HL-60 (cell line): Measurements from ENCODE around the gene ESR2.

Source experiments
- DNase-seq, 2 experiments: peaks; one replicate each; pipeline ENCODE4 v3.0.0-alpha.2; 2010 to 2020; ENCODE audit warnings: low read depth in 1 of 2, low spot score in 1 of 2
- H3K27ac ChIP-seq: fragments of 250-450 bp; sonication (Bioruptor Pico); replicated peaks from 2 replicates; pipeline ENCODE4 v1.5.1; 2020; ENCODE audit warnings: mild to moderate bottlenecking, moderate library complexity
- H3K27me3 ChIP-seq: fragments of 250-450 bp; sonication (Bioruptor Pico); 2 replicates; pipeline ENCODE4 v1.5.1; 2021; ENCODE audit warnings: mild to moderate bottlenecking, moderate library complexity; ENCODE audit not compliant: insufficient read depth, poor library complexity, severe bottlenecking
- H3K4me3 ChIP-seq: replicated peaks from 2 replicates; pipeline ENCODE4 v1.5.1; 2011; ENCODE audit warnings: mild to moderate bottlenecking, control low read depth, low read length; ENCODE audit not compliant: insufficient read depth
- GABPA ChIP-seq: IDR thresholded peaks from 2 replicates; pipeline ENCODE4 v1.6.1; 2012; ENCODE audit warnings: low read depth
- POLR2AphosphoS5 ChIP-seq: IDR thresholded peaks from 2 replicates; pipeline ENCODE4 v1.6.1; 2012; ENCODE audit warnings: low read depth
- SPI1 ChIP-seq: IDR thresholded peaks from 2 replicates; pipeline ENCODE4 v1.6.1; 2012; ENCODE audit warnings: low read depth, mild to moderate bottlenecking, borderline replicate concordance
- TF ChIP-seq, protein P1 (sequence below): IDR thresholded peaks from 2 replicates; pipeline ENCODE4 v1.6.1; 2012; ENCODE audit warnings: low read depth; ENCODE audit not compliant: insufficient replicate concordance
- TF ChIP-seq, protein P2 (sequence below): IDR thresholded peaks from one replicate; pipeline ENCODE4 v1.5.1; 2011; ENCODE audit warnings: low read length, control low read depth, inconsistent platforms; ENCODE audit not compliant: insufficient read depth

The ESR2 gene

DNA sequence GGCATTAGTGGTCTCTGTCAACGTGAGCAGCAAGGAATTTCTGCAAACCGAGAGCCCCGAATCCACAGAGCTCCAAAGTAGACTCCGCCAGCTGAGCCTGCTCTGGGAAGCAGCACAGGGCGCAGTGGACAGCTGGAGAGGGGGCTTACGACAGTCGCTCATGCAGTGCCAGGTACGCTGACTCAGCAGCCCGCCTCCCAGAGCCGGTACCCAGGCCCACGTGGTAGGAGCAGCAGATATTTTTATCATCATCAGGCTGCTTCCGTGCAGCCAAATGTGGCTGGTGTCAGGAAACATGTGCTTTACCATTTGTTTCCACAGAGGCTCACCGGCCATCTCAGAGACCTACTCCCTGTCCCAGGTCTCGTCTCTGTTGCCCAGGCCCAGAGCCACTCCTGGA, 73.7 kb downstream of the ESR2 start:
- Histone ChIP-seq H3K27ac (no peak overlapping the region), H3K4me3 (no peak overlapping the region), H3K27me3 (no peaks in the 10 kb centered on the region)
- DNase-seq, result no peak
- TF ChIP-seq POLR2AphosphoS5 (no peak), GABPA (no peak), SPI1 (no peak)
- TF ChIP-seq, protein P1, sequence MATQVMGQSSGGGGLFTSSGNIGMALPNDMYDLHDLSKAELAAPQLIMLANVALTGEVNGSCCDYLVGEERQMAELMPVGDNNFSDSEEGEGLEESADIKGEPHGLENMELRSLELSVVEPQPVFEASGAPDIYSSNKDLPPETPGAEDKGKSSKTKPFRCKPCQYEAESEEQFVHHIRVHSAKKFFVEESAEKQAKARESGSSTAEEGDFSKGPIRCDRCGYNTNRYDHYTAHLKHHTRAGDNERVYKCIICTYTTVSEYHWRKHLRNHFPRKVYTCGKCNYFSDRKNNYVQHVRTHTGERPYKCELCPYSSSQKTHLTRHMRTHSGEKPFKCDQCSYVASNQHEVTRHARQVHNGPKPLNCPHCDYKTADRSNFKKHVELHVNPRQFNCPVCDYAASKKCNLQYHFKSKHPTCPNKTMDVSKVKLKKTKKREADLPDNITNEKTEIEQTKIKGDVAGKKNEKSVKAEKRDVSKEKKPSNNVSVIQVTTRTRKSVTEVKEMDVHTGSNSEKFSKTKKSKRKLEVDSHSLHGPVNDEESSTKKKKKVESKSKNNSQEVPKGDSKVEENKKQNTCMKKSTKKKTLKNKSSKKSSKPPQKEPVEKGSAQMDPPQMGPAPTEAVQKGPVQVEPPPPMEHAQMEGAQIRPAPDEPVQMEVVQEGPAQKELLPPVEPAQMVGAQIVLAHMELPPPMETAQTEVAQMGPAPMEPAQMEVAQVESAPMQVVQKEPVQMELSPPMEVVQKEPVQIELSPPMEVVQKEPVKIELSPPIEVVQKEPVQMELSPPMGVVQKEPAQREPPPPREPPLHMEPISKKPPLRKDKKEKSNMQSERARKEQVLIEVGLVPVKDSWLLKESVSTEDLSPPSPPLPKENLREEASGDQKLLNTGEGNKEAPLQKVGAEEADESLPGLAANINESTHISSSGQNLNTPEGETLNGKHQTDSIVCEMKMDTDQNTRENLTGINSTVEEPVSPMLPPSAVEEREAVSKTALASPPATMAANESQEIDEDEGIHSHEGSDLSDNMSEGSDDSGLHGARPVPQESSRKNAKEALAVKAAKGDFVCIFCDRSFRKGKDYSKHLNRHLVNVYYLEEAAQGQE, result no peak

DNA sequence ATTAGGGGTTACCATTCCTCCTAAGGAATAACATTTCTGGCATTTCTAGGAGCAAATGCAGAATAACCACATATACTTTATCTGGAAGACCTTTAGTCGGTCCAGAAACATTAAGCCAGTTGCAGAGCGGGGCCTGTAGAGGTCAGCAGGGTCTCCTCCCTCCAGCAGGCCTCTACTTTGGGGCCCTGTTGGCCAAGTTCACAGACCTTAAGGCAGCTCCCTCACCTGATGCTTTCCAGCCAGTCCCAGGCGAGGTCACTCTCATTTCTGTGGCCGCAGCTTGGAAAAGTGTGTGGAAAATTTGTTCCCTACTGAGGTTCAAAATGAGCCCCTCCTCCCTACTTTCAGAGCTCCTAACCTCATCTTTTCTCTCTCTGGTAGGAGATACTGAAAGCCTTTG, 74.1 kb downstream of the ESR2 start:
- H3K4me3 ChIP-seq, result no peak overlapping the region
- H3K27ac ChIP-seq, result no peak overlapping the region
- no peaks in the 10 kb centered on the region for H3K27me3 ChIP-seq
- DNase-seq, result no peak
- TF ChIP-seq, protein P2, sequence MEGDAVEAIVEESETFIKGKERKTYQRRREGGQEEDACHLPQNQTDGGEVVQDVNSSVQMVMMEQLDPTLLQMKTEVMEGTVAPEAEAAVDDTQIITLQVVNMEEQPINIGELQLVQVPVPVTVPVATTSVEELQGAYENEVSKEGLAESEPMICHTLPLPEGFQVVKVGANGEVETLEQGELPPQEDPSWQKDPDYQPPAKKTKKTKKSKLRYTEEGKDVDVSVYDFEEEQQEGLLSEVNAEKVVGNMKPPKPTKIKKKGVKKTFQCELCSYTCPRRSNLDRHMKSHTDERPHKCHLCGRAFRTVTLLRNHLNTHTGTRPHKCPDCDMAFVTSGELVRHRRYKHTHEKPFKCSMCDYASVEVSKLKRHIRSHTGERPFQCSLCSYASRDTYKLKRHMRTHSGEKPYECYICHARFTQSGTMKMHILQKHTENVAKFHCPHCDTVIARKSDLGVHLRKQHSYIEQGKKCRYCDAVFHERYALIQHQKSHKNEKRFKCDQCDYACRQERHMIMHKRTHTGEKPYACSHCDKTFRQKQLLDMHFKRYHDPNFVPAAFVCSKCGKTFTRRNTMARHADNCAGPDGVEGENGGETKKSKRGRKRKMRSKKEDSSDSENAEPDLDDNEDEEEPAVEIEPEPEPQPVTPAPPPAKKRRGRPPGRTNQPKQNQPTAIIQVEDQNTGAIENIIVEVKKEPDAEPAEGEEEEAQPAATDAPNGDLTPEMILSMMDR, result no peak
- TF ChIP-seq POLR2AphosphoS5, result no peak
- no peak for TF ChIP-seq SPI1

DNA sequence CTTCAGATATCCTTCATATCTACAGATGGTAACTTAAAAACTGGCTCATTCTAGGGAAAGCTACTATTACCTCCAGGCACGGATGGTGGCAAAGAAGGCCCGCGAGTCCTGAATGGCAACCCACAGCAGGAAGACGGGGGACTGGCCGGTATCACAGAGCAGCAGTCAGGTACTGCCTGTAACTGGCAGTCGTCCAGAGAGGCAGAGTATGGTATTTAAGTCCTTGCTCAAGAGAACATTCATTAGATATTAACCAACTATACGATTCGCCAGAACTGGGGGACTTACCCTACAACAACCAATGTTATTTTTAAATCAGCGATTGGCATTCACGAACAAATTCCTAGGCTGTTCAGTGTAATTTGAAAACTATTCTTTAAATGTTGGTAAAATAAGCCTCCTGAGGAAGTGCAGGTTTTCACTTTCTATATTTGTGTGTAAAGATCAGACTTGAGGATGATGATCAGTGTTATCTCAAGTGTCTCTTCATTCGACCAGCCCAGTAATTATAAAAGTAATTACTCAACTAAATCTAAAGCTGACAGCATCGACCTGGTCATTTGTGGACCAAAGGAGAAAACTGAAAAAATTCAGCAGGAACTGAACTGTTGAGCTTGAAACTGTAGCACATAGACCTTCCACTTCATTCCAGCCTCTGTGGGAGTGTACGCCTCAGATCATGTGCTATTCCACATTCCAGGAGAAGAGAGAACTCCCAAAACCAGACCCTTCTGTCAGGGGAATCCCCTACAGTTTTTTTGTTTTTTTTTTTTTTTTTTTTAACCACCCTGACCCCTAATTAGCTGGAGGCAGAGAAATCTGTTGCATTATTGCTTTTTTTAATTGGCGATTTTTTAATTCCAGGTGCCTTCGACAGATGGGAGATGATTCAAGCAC, 75.6 kb downstream of the ESR2 start:
- Histone ChIP-seq H3K27me3 (no peaks in the 10 kb centered on the region), H3K4me3 (no peak overlapping the region), H3K27ac (no peak overlapping the region)
- no peak for DNase-seq
- TF ChIP-seq, protein P2, result no peak
- TF ChIP-seq, protein P1, result no peak
- TF ChIP-seq POLR2AphosphoS5, result no peak
- no peak for TF ChIP-seq SPI1
- no peak for TF ChIP-seq GABPA

DNA sequence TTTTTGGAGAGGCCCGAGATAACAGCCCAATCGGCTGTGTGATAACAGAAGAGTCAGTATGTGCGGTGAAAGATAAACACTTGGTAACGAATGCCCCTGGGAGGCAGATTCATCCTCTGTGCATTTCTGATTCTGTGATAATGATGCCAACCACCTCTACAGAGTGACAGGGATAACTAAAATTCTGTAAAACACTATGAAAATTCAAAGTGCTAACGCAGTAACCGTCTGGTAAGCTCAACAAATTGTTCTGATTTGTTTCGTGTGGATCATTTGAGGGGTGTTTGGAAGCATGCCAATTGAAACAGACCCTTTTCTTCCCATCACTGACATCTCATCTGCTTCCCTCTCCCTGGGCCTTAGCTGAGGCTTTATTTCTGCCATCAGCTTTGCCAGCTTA, 76.3 kb downstream of the ESR2 start:
- no peak overlapping the region for H3K27ac ChIP-seq
- DNase-seq, result no peak
- TF ChIP-seq, protein P2, result no peak
- TF ChIP-seq, protein P1, result no peak
- TF ChIP-seq SPI1 (no peak), POLR2AphosphoS5 (no peak), GABPA (no peak)
- no peak overlapping the region for H3K4me3 ChIP-seq
- H3K27me3 ChIP-seq, result no peaks in the 10 kb centered on the region
